Neural progenitor cell (in vitro differentiated cells): ENCODE measurements around the gene SFMBT2. TPM values are rescaled to one million over a fixed set of nuclear protein-coding genes. Genes with fewer than 3 reads are reported as not detected.

Experiments used
- DNase-seq: peaks from one replicate; pipeline ENCODE4 v3.0.0-alpha.2; 2016; ENCODE audit warnings: low spot score
- H2AFZ ChIP-seq: fragments of 200-600 bp; sonication (generic); replicated peaks from 2 replicates; pipeline ENCODE4 v1.6.1; 2016; ENCODE audit warnings: antibody characterized with exemption
- H3F3A ChIP-seq: fragments of 200-600 bp; sonication (generic); 2 replicates; pipeline ENCODE4 v1.6.1; 2016; ENCODE audit warnings: antibody characterized with exemption, low read depth
- H3K27ac ChIP-seq: fragments of 200-600 bp; sonication (generic); 2 replicates; pipeline ENCODE4 v1.5.1; 2016; ENCODE audit warnings: mild to moderate bottlenecking
- H3K27me3 ChIP-seq: fragments of 200-600 bp; sonication (generic); 2 replicates; pipeline ENCODE4 v1.6.1; 2016; ENCODE audit warnings: mild to moderate bottlenecking, moderate library complexity
- H3K36me3 ChIP-seq: fragments of 200-600 bp; sonication (generic); 2 replicates; pipeline ENCODE4 v1.5.1; 2016
- H3K4me1 ChIP-seq: fragments of 200-600 bp; sonication (generic); 2 replicates; pipeline ENCODE4 v1.6.1; 2016; ENCODE audit warnings: mixed run types
- H3K4me2 ChIP-seq: fragments of 200-600 bp; sonication (generic); 2 replicates; pipeline ENCODE4 v1.6.1; 2016
- H3K4me3 ChIP-seq: fragments of 200-600 bp; sonication (generic); 2 replicates; pipeline ENCODE4 v1.5.1; 2016
- H3K79me2 ChIP-seq: fragments of 200-600 bp; sonication (generic); 2 replicates; pipeline ENCODE4 v1.6.1; 2016; ENCODE audit warnings: low read depth
- H3K9ac ChIP-seq: fragments of 200-600 bp; sonication (generic); 2 replicates; pipeline ENCODE4 v1.6.1; 2016
- H3K9me3 ChIP-seq: fragments of 200-600 bp; sonication (generic); 2 replicates; pipeline ENCODE4 v1.5.1; 2016; ENCODE audit warnings: low read depth
- H4K20me1 ChIP-seq: fragments of 200-600 bp; sonication (generic); 2 replicates; pipeline ENCODE4 v1.6.1; 2016; ENCODE audit warnings: low read depth
- H3K27ac Mint-ChIP-seq: 3 replicates; pipeline ENCODE4 v1.8.0; 2021; ENCODE audit warnings: mixed read lengths
- H3K27me3 Mint-ChIP-seq: 2 replicates; pipeline ENCODE4 v1.8.0; 2022; ENCODE audit warnings: low read depth, mild to moderate bottlenecking, inconsistent platforms, moderate library complexity, mixed read lengths; ENCODE audit not compliant: insufficient read depth
- H3K36me3 Mint-ChIP-seq: 3 replicates; pipeline ENCODE4 v1.8.0; 2021; ENCODE audit warnings: mixed read lengths
- H3K4me1 Mint-ChIP-seq: 3 replicates; pipeline ENCODE4 v1.8.0; 2021; ENCODE audit warnings: mixed read lengths
- H3K4me3 Mint-ChIP-seq: 3 replicates; pipeline ENCODE4 v1.8.0; 2021; ENCODE audit warnings: mild to moderate bottlenecking, moderate library complexity, mixed read lengths
- H3K9me3 Mint-ChIP-seq: 3 replicates; pipeline ENCODE4 v1.8.0; 2020; ENCODE audit warnings: mixed read lengths
- EZH2 ChIP-seq: fragments of 200-600 bp; sonication (generic); IDR thresholded peaks from 2 replicates; pipeline ENCODE4 v1.6.1; 2017; ENCODE audit warnings: antibody characterized with exemption, mild to moderate bottlenecking, moderate library complexity
- EZH2phosphoT487 ChIP-seq: fragments of 200-600 bp; sonication (generic); IDR thresholded peaks from 2 replicates; pipeline ENCODE4 v1.6.1; 2017; ENCODE audit warnings: antibody characterized with exemption
- total RNA-seq: library from RNA; depleted of rRNA; stranded (reverse); fragments of >200 nt; gene quantifications from 2 replicates; pipeline ENCODE4 v1.2.3, GENCODE V29; 2015; ENCODE audit warnings: low replicate concordance
- TF ChIP-seq, protein P1 (sequence below): fragments of 200-600 bp; sonication (generic); IDR thresholded peaks from 2 replicates; pipeline ENCODE4 v1.5.1; 2017; ENCODE audit warnings: antibody characterized with exemption, mild to moderate bottlenecking

Gene SFMBT2
- total RNA-seq, 1 donor from 2014 or later, result 1.8 TPM

DNA sequence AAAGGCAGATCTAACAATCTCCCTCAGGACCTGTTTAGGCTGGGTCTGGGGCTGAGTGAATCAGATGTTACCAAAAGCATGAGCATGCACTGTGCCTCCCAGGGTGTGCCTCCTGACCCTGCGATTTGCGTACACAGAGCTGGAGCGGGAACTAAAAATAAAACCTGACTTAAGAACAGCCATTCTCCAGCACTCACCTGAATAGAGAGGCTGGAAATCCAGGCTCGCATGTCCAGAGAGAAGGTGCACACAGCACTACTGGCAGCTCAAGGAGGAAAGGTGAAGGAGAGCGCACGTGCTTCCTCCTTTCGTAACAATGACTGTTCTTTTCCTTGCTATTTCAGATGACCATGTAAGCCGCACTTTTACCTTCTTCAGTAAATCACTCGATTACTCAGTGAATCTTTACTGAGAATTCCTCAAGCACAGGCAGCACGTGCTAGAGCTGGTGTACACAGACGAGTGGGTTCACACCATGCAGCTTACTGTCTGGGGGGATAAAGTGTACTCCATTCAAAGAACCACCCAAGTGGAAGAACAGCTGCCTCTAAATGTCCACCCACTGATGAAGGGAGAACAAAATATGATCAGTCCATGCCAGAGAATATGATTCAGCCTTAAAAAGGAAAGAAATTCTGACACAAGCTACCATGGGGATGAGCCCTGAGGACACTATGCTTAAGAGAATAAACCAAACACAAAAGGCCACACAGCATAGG lies 45.6 kb downstream of the SFMBT2 start:
- Histone ChIP-seq H4K20me1 (no peaks in the 10 kb centered on the region), H3K27me3 (no peaks in the 10 kb centered on the region), H3F3A (peaks cover 4% of the 10 kb centered on the region), H2AFZ (no peak overlapping the region), H3K9me3 (no peaks in the 10 kb centered on the region), H3K4me3 (no peak overlapping the region), H3K4me1 (peaks cover 18% of the 10 kb centered on the region), H3K9ac (no peak overlapping the region), H3K27ac (no peak overlapping the region), H3K36me3 (peaks cover 6% of the 10 kb centered on the region), H3K79me2 (no peaks in the 10 kb centered on the region), H3K4me2 (no peak overlapping the region)
- Mint-ChIP-seq H3K36me3 (peaks cover 37% of the 10 kb centered on the region), H3K4me1 (peaks cover 12% of the 10 kb centered on the region), H3K9me3 (peaks cover under 1% of the 10 kb centered on the region), H3K27me3 (no peaks in the 10 kb centered on the region), H3K4me3 (no peak overlapping the region), H3K27ac (no peak overlapping the region)
- no peak for TF ChIP-seq EZH2phosphoT487
- TF ChIP-seq, protein P1, sequence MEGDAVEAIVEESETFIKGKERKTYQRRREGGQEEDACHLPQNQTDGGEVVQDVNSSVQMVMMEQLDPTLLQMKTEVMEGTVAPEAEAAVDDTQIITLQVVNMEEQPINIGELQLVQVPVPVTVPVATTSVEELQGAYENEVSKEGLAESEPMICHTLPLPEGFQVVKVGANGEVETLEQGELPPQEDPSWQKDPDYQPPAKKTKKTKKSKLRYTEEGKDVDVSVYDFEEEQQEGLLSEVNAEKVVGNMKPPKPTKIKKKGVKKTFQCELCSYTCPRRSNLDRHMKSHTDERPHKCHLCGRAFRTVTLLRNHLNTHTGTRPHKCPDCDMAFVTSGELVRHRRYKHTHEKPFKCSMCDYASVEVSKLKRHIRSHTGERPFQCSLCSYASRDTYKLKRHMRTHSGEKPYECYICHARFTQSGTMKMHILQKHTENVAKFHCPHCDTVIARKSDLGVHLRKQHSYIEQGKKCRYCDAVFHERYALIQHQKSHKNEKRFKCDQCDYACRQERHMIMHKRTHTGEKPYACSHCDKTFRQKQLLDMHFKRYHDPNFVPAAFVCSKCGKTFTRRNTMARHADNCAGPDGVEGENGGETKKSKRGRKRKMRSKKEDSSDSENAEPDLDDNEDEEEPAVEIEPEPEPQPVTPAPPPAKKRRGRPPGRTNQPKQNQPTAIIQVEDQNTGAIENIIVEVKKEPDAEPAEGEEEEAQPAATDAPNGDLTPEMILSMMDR, result no peak
- no peak for TF ChIP-seq EZH2
- DNase-seq, result no peak

DNA sequence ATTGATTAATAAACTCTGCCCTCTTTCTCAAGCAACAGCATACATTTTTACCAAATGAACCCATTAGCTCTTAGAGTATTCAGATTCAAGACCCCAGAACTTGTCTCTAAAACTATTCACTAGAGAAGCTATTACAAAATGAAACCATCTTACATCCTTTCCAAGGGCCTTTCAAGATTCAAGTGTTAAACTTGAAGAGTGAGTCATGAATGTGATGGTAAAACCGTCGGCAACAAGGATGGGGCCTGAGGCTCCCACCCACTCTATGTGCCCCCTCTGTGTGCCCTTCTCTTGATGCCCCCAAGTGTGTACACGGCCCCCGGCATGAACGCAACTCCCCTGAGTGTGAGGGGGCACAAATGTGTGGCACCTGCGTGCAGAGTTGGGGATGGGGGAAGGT lies 46.4 kb downstream of the SFMBT2 start:
- no peaks in the 10 kb centered on the region for H3K9me3 ChIP-seq

DNA sequence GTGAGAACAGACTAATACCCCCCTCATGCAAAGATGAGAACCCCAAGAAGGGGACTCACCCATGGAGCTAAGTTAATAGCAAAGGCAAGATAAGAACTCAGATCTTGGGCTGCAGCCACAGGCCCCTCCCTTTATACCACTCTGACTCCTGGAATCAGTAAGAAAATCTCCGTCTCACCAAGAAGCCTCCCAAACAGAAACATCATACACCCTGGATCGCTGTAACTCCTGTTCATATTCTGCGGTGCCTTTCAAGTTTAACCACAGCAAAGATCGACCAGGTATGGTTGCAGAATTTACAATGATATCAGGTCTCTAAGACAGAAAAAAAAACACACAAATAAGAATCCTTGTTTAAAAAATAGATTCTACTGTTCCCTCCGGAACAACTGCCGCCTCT lies 47.1 kb downstream of the SFMBT2 start:
- Histone ChIP-seq H3K9me3 (no peaks in the 10 kb centered on the region), H3K79me2 (no peaks in the 10 kb centered on the region), H3K36me3 (peaks cover 6% of the 10 kb centered on the region), H3K4me3 (no peak overlapping the region), H2AFZ (no peak overlapping the region), H3F3A (peaks cover 4% of the 10 kb centered on the region), H3K27me3 (no peaks in the 10 kb centered on the region), H3K27ac (no peak overlapping the region), H4K20me1 (no peaks in the 10 kb centered on the region), H3K4me1 (peaks cover 18% of the 10 kb centered on the region), H3K9ac (no peak overlapping the region), H3K4me2 (no peak overlapping the region)
- no peak for DNase-seq
- Mint-ChIP-seq H3K27ac (no peak overlapping the region), H3K9me3 (peaks cover 8% of the 10 kb centered on the region), H3K27me3 (no peaks in the 10 kb centered on the region), H3K4me3 (no peak overlapping the region), H3K4me1 (peaks cover 12% of the 10 kb centered on the region), H3K36me3 (peaks cover 43% of the 10 kb centered on the region)
- TF ChIP-seq EZH2phosphoT487 (no peak), EZH2 (no peak)
- TF ChIP-seq, protein P1, result no peak

More for the DNA sequence above, 46.4 kb downstream of the SFMBT2 start:
- peaks cover 41% of the 10 kb centered on the region for H3K36me3 Mint-ChIP-seq
- Histone ChIP-seq H3K27me3 (no peaks in the 10 kb centered on the region), H3K4me3 (no peak overlapping the region), H2AFZ (no peak overlapping the region), H3K79me2 (no peaks in the 10 kb centered on the region), H3K4me1 (peaks cover 18% of the 10 kb centered on the region), H4K20me1 (no peaks in the 10 kb centered on the region), H3F3A (peaks cover 4% of the 10 kb centered on the region), H3K36me3 (peaks cover 6% of the 10 kb centered on the region), H3K9ac (no peak overlapping the region), H3K27ac (no peak overlapping the region), H3K4me2 (no peak overlapping the region)
- no peak for TF ChIP-seq EZH2
- TF ChIP-seq, protein P1, result no peak
- TF ChIP-seq EZH2phosphoT487, result no peak
- DNase-seq, result no peak
- peaks cover 5% of the 10 kb centered on the region for H3K9me3 Mint-ChIP-seq
- H3K4me3 Mint-ChIP-seq, result no peak overlapping the region
- peaks cover 12% of the 10 kb centered on the region for H3K4me1 Mint-ChIP-seq
- no peak overlapping the region for H3K27ac Mint-ChIP-seq
- H3K27me3 Mint-ChIP-seq, result no peaks in the 10 kb centered on the region
